Hepatocyte (in vitro differentiated cells): ENCODE results near the gene SORCS3.

Source experiments
- CTCF ChIP-seq: fragments of 200-600 bp; sonication (generic); IDR thresholded peaks from 2 replicates; pipeline ENCODE4 v1.5.1; 2016; ENCODE audit warnings: antibody characterized with exemption, mild to moderate bottlenecking; ENCODE audit not compliant: poor library complexity
- EZH2 ChIP-seq: fragments of 200-600 bp; sonication (generic); IDR thresholded peaks from 2 replicates; pipeline ENCODE4 v1.6.1; 2016; ENCODE audit warnings: antibody characterized with exemption, mild to moderate bottlenecking, borderline replicate concordance

- TF ChIP-seq EZH2 (no peak), CTCF (no peak)
These were observed 239.7 kb downstream of the SORCS3 start for GRCh38 chr10:104880624-104881398.
